H1 (cell line): Measurements from ENCODE around the gene CASP8AP2. TPM values are rescaled to one million over a fixed set of nuclear protein-coding genes. Genes with fewer than 3 reads are reported as not detected.

ENCODE experiments used
- FOSL1 ChIP-seq: IDR thresholded peaks from 2 replicates; pipeline ENCODE4 v1.6.1; 2011; ENCODE audit warnings: mild to moderate bottlenecking, low read depth, low read length, moderate library complexity; ENCODE audit not compliant: insufficient read depth
- HDAC2 ChIP-seq, 2 experiments: fragments of 300-600 bp in 1 of 2; sonication (generic) in 1 of 2; IDR thresholded peaks; 2 replicates each; pipeline ENCODE4 v1.6.1; 2011 to 2012; ENCODE audit warnings: low read depth in 2 of 2, low read length in 2 of 2, mild to moderate bottlenecking in 2 of 2, moderate library complexity in 2 of 2, borderline replicate concordance in 1 of 2, inconsistent platforms in 1 of 2
- NANOG ChIP-seq: IDR thresholded peaks from 2 replicates; pipeline ENCODE4 v1.6.1; 2011; ENCODE audit warnings: low read length, low read depth, mild to moderate bottlenecking, inconsistent platforms; ENCODE audit not compliant: insufficient read depth, poor library complexity, severe bottlenecking
- SP2 ChIP-seq: IDR thresholded peaks from 2 replicates; pipeline ENCODE4 v1.6.1; 2012; ENCODE audit warnings: mild to moderate bottlenecking, low read length, inconsistent platforms
- TAF1 ChIP-seq: IDR thresholded peaks from 2 replicates; pipeline ENCODE4 v1.6.1; 2011; ENCODE audit warnings: mild to moderate bottlenecking, low read depth, low read length
- TAF7 ChIP-seq: optimal IDR thresholded peaks from 2 replicates; pipeline ENCODE3; 2011; ENCODE audit warnings: low read depth, mild to moderate bottlenecking, inconsistent platforms, low read length, moderate library complexity, borderline replicate concordance
- polyA plus RNA-seq, 7 experiments: library from polyadenylated mRNA; depleted of rRNA in 3 of 7; stranded (reverse) in 5 of 7; unstranded in 2 of 7; fragments of >200 nt in 5 of 7; fragments of 200-250 nt in 2 of 7; gene quantifications; 1 replicate in 5 of 7; 2 replicates in 1 of 7; 4 replicates in 1 of 7; pipeline versions ENCODE4 v1.2.1 to v1.2.3, GENCODE V29; 2011 to 2013; ENCODE audit warnings: missing spikeins in 2 of 7, mixed read lengths in 2 of 7
- total RNA-seq: library from RNA; stranded (reverse); fragmentation: NEBNext Ultra II Directional; extraction: Animal tissue kit (Norgen Biotek cat#: 25700); gene quantifications from 2 replicates; pipeline ENCODE4 v1.2.1, GENCODE V29; 2021
- TF ChIP-seq, protein P1 (sequence below): fragments of 300-600 bp; sonication (generic); IDR thresholded peaks from 2 replicates; pipeline ENCODE4 v1.7.1; 2012; ENCODE audit warnings: low read length, moderate library complexity, mild to moderate bottlenecking, inconsistent platforms; ENCODE audit not compliant: insufficient replicate concordance

Gene CASP8AP2
- total and polyA plus RNA-seq, 2 of the 8 experiments (the other 6 are each of a cell fraction or from before 2014, with no cell fraction given), result 6.9 to 32.1 TPM

DNA sequence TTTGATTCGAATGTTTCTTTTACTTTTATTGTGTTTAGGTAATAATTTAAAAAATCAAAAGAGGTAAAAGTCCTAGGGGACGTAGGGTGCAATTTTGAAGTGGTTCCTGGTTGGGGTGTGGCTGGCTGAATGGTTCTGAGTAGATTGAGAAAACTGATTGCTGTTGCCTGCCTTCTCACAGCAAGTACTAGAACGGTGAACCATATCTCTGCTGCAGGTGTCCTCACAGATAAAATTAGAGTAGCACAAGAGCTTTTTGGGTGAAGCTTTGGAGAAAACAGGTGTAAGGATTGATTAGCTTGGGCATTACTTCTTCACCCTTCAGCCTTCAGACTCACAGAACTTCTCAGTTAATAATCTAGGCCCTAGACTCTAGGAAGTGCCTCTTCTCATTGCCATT lies 44.8 kb downstream of the CASP8AP2 start (continued):
- TF ChIP-seq, protein P1, sequence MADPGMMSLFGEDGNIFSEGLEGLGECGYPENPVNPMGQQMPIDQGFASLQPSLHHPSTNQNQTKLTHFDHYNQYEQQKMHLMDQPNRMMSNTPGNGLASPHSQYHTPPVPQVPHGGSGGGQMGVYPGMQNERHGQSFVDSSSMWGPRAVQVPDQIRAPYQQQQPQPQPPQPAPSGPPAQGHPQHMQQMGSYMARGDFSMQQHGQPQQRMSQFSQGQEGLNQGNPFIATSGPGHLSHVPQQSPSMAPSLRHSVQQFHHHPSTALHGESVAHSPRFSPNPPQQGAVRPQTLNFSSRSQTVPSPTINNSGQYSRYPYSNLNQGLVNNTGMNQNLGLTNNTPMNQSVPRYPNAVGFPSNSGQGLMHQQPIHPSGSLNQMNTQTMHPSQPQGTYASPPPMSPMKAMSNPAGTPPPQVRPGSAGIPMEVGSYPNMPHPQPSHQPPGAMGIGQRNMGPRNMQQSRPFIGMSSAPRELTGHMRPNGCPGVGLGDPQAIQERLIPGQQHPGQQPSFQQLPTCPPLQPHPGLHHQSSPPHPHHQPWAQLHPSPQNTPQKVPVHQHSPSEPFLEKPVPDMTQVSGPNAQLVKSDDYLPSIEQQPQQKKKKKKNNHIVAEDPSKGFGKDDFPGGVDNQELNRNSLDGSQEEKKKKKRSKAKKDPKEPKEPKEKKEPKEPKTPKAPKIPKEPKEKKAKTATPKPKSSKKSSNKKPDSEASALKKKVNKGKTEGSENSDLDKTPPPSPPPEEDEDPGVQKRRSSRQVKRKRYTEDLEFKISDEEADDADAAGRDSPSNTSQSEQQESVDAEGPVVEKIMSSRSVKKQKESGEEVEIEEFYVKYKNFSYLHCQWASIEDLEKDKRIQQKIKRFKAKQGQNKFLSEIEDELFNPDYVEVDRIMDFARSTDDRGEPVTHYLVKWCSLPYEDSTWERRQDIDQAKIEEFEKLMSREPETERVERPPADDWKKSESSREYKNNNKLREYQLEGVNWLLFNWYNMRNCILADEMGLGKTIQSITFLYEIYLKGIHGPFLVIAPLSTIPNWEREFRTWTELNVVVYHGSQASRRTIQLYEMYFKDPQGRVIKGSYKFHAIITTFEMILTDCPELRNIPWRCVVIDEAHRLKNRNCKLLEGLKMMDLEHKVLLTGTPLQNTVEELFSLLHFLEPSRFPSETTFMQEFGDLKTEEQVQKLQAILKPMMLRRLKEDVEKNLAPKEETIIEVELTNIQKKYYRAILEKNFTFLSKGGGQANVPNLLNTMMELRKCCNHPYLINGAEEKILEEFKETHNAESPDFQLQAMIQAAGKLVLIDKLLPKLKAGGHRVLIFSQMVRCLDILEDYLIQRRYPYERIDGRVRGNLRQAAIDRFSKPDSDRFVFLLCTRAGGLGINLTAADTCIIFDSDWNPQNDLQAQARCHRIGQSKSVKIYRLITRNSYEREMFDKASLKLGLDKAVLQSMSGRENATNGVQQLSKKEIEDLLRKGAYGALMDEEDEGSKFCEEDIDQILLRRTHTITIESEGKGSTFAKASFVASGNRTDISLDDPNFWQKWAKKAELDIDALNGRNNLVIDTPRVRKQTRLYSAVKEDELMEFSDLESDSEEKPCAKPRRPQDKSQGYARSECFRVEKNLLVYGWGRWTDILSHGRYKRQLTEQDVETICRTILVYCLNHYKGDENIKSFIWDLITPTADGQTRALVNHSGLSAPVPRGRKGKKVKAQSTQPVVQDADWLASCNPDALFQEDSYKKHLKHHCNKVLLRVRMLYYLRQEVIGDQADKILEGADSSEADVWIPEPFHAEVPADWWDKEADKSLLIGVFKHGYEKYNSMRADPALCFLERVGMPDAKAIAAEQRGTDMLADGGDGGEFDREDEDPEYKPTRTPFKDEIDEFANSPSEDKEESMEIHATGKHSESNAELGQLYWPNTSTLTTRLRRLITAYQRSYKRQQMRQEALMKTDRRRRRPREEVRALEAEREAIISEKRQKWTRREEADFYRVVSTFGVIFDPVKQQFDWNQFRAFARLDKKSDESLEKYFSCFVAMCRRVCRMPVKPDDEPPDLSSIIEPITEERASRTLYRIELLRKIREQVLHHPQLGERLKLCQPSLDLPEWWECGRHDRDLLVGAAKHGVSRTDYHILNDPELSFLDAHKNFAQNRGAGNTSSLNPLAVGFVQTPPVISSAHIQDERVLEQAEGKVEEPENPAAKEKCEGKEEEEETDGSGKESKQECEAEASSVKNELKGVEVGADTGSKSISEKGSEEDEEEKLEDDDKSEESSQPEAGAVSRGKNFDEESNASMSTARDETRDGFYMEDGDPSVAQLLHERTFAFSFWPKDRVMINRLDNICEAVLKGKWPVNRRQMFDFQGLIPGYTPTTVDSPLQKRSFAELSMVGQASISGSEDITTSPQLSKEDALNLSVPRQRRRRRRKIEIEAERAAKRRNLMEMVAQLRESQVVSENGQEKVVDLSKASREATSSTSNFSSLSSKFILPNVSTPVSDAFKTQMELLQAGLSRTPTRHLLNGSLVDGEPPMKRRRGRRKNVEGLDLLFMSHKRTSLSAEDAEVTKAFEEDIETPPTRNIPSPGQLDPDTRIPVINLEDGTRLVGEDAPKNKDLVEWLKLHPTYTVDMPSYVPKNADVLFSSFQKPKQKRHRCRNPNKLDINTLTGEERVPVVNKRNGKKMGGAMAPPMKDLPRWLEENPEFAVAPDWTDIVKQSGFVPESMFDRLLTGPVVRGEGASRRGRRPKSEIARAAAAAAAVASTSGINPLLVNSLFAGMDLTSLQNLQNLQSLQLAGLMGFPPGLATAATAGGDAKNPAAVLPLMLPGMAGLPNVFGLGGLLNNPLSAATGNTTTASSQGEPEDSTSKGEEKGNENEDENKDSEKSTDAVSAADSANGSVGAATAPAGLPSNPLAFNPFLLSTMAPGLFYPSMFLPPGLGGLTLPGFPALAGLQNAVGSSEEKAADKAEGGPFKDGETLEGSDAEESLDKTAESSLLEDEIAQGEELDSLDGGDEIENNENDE, result no peak
- no peak for TF ChIP-seq TAF7
- TF ChIP-seq TAF1, result no peak
- TF ChIP-seq FOSL1, result no peak
- no peak for TF ChIP-seq HDAC2 (IDR thresholded peaks at IDR 0.05; ENCODE audit: borderline replicate concordance in 1 of 2, low read depth in 2 of 2, low read length in 2 of 2)
- TF ChIP-seq NANOG, result no peak
- no peak for TF ChIP-seq SP2
